GM10266 (cell line): ENCODE measurements around the gene GLRA3.
A peak's percentile ranks its signal among the peaks of the same experiment; 100 is the strongest.

ENCODE experiments used
- DNase-seq: peaks from one replicate; pipeline ENCODE4 v3.0.0; 2012; ENCODE audit errors: extremely low spot score
- CTCF ChIP-seq: IDR thresholded peaks from 2 replicates; pipeline ENCODE4 v1.5.1; 2012; ENCODE audit warnings: mild to moderate bottlenecking, low read depth; ENCODE audit not compliant: control insufficient read depth, insufficient read depth; ENCODE audit errors: missing control alignments

GLRA3 gene

GRCh38 chr4:174717828-174718227, 111.2 kb downstream of the GLRA3 start:
- no peak for TF ChIP-seq CTCF
- no peak for DNase-seq

GRCh38 chr4:174716986-174717770, 111.9 kb downstream of the GLRA3 start:
- no peak for TF ChIP-seq CTCF
- DNase-seq = no peak

GRCh38 chr4:174714393-174715211, 114.4 kb downstream of the GLRA3 start:
- peak; percentile 82 for TF ChIP-seq CTCF
- DNase-seq = peak; percentile 27

GRCh38 chr4:174713821-174714220, 115.2 kb downstream of the GLRA3 start:
- TF ChIP-seq CTCF = no peak
- no peak for DNase-seq

- no peak for DNase-seq
- no peak for TF ChIP-seq CTCF
Measured at GRCh38 chr4:174713181-174713580, 115.9 kb downstream of the GLRA3 start.

GRCh38 chr4:174709526-174709925, 119.5 kb downstream of the GLRA3 start:
- no peak for DNase-seq
- TF ChIP-seq CTCF = no peak

- no peak for TF ChIP-seq CTCF
Measured at GRCh38 chr4:174708381-174708780, 120.7 kb downstream of the GLRA3 start.

More at GRCh38 chr4:174708381-174708780, 120.7 kb downstream of the GLRA3 start:
- DNase-seq = no peak
